Body of pancreas (tissue), 4 donors: Measurements from ENCODE around the gene MPND. TPM values are rescaled to one million over a fixed set of nuclear protein-coding genes. Genes with fewer than 3 reads are reported as not detected.

ENCODE experiments used
- ATAC-seq: fragments of 150-250 bp; one replicate; pipeline ENCODE4 v1.9.1; 2016
- DNase-seq, 4 donors: peaks; one replicate each; pipeline ENCODE4 v3.0.0-alpha.2; 2019
- H3K27ac ChIP-seq, 4 donors: fragments of 200-600 bp; sonication (generic); 1 replicate in 3 of 4; 2 replicates in 1 of 4; pipeline versions ENCODE4 v1.5.1 to v1.6.1; 2016 to 2019; ENCODE audit warnings: mild to moderate bottlenecking in 1 of 4, mixed read lengths in 1 of 4, moderate library complexity in 1 of 4
- H3K27me3 ChIP-seq, 2 donors: fragments of 200-600 bp; sonication (generic); one replicate each; pipeline ENCODE4 v1.6.0; 2016; ENCODE audit warnings: mild to moderate bottlenecking in 1 of 2
- H3K36me3 ChIP-seq, 2 donors: fragments of 200-600 bp; sonication (generic); replicated peaks in 1 of 2; 2 replicates each; pipeline ENCODE4 v1.5.1; 2016; ENCODE audit warnings: low read depth in 2 of 2; ENCODE audit not compliant: insufficient read depth in 1 of 2
- H3K4me1 ChIP-seq: fragments of 200-600 bp; sonication (generic); one replicate; pipeline ENCODE4 v1.6.0; 2016
- H3K4me3 ChIP-seq, 2 donors: fragments of 200-600 bp; sonication (generic); 1 replicate in 1 of 2; 2 replicates in 1 of 2; pipeline ENCODE4 v1.5.1; 2016 to 2019
- H3K9me3 ChIP-seq, 3 donors: fragments of 200-600 bp; sonication (generic); 1 replicate in 2 of 3; 2 replicates in 1 of 3; pipeline ENCODE4 v1.5.1; 2016
- POLR2A ChIP-seq, 3 donors: fragments of 450-650 bp; IDR thresholded peaks; one replicate each; pipeline ENCODE4 v1.6.1; 2016; ENCODE audit warnings: antibody characterized with exemption in 3 of 3, mild to moderate bottlenecking in 2 of 3
- WGBS, 2 donors: methylation state at CpG; one replicate each; pipeline ENCODE4 v1.1.5; 2017; 5-methylcytosine and 5-hydroxymethylcytosine counted together
- intact Hi-C: fragments of 100-400 bp; cut with DNase I; formaldehyde crosslinking; loops from one replicate; pipeline ENCODE4 v1.15.1; 2023
- total RNA-seq, 2 donors: library from RNA; depleted of rRNA; stranded (reverse); fragments of >200 nt; gene quantifications; one replicate each; pipeline ENCODE4 v1.1.0, GENCODE V29; 2016
- TF ChIP-seq, protein P1 (sequence below), 7 experiments: fragments of 450-650 bp in 4 of 7; fragments of 200-600 bp in 3 of 7; sonication (generic) in 3 of 7; IDR thresholded peaks; one replicate each; pipeline ENCODE4 v1.5.1; 2016 to 2019; ENCODE audit warnings: antibody characterized with exemption in 7 of 7

The MPND gene
- total RNA-seq, 2 donors from 2014 or later = 0.99 to 7.5 TPM

DNA sequence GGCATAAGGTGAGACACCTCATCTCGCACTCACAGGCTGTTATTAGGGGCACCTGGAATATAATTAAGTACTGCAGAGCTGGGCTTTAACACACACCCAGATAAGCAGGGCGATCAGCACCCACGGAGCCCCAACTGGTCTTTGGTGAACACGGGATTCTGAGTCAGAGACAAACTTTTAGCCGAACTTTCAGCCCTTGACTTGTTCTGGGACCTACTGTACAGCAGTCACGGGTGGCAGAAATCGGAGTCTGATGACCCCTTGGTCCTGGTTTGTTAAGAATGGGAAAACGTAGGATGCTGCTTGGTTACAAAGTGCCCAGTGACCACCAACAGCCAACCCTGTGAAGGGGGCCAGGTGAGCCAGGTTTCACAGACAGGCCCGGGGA lies 47.9 kb downstream of the MPND start:
- peaks cover 59% of the 10 kb centered on the region for H3K4me1 ChIP-seq
- peaks cover 0 to 4% of the 10 kb centered on the region in 2 donors for H3K36me3 ChIP-seq
- TF ChIP-seq POLR2A (IDR thresholded peaks at IDR 0.05) = no peak
- TF ChIP-seq, protein P1, sequence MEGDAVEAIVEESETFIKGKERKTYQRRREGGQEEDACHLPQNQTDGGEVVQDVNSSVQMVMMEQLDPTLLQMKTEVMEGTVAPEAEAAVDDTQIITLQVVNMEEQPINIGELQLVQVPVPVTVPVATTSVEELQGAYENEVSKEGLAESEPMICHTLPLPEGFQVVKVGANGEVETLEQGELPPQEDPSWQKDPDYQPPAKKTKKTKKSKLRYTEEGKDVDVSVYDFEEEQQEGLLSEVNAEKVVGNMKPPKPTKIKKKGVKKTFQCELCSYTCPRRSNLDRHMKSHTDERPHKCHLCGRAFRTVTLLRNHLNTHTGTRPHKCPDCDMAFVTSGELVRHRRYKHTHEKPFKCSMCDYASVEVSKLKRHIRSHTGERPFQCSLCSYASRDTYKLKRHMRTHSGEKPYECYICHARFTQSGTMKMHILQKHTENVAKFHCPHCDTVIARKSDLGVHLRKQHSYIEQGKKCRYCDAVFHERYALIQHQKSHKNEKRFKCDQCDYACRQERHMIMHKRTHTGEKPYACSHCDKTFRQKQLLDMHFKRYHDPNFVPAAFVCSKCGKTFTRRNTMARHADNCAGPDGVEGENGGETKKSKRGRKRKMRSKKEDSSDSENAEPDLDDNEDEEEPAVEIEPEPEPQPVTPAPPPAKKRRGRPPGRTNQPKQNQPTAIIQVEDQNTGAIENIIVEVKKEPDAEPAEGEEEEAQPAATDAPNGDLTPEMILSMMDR (IDR thresholded peaks at IDR 0.05) = no peak
- WGBS, 2 donors = 49 to 59% methylated on average over 5 to 9 of the region's 9 CpGs
- H3K27me3 ChIP-seq = no peaks in the 10 kb centered on the region
- intact Hi-C loops = no loop called here
- H3K9me3 ChIP-seq = no peaks in the 10 kb centered on the region
- DNase-seq (no peak), ATAC-seq (no peak)
- peak overlapping the region in 3 of 4 donors; percentile 13 to 61 (median 58) for H3K27ac ChIP-seq
- no peak overlapping the region for H3K4me3 ChIP-seq

DNA sequence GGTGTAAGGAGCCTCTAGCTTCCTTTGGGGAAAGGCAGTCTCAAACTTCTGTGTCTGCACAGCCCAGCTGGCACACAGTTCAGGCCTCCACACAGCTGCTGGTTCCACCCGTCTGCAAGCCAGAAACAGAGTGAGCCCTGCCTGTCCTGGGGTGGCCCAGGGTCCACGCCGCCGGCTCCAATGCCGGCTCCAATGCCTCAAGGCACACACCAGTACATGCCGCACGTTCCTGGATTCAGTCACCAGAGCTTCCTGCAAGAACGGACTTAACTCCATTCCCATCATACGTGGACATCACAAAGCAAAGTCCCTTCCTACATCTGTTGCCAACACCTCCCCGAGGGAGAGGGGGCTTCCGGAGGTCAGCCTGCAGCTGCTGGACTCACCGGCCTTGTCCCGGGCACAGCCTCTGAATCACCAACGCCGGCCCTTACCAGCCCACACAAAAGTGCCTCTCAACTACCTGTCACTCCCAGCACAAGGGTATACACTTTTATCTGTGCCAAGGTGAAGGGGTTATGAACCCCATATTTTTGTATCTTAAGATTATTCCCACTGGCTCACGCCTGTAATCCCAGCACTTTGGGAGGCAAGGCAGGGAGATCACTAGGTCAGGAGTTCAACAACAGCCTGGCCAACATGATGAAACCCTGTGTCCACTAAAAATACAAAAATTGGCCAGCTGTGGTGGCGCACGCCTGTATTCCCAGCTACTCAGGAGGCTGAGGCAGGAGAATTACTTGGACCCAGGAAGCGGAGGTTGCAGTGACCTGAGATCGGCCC lies 48.5 kb downstream of the MPND start:
- TF ChIP-seq, protein P1 (IDR thresholded peaks at IDR 0.05) = no peak
- no peak for TF ChIP-seq POLR2A (IDR thresholded peaks at IDR 0.05)
- DNase-seq (peak in 1 of 4 donors; percentile 44), ATAC-seq (peak; percentile 34)
- intact Hi-C loops = no loop called here
- WGBS, 2 donors = 51 to 57% methylated on average over 12 to 20 of the region's 20 CpGs
- no peak overlapping the region for H3K4me3 ChIP-seq
- H3K4me1 ChIP-seq = peaks cover 62% of the 10 kb centered on the region
- H3K27ac ChIP-seq = peak overlapping the region in 3 of 4 donors; percentile 13 to 61 (median 58)
- no peaks in the 10 kb centered on the region for H3K9me3 ChIP-seq
- H3K36me3 ChIP-seq = peaks cover 0 to 4% of the 10 kb centered on the region in 2 donors
- no peaks in the 10 kb centered on the region for H3K27me3 ChIP-seq

DNA sequence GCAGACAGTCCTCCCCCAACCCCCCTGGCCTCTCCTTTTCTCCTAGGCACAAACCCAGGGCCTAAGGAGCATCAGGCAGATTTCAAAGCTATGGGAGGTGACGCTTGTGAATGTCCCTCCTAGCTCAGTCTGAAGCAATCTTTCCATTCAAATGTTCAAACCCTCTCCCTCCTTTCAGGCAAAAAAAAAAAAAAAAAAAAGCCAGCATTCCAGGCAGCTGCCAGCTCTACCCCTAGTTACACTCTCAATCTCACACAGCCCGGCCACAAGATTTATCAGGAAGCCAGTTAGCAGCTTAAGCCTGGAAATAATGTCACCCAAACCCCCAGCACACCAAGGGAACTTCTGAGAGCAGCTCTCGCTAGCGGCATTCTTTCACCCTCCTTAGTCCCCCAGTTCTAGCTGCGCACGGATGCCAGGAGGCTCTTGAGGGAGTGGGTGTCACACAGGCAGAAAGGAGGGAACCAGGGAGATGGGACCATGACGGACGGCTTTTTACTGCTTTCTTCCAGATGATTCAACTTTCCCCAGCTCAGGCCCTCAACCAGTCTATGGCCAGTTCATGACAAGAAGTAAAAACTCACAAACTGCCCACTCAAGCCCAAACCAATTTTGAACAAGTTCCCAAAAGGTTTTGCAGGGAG lies 50.7 kb downstream of the MPND start:
- intact Hi-C loops = no loop called here
- Histone ChIP-seq H3K9me3 (no peaks in the 10 kb centered on the region), H3K4me3 (no peak overlapping the region), H3K4me1 (peaks cover 73% of the 10 kb centered on the region), H3K36me3 (peaks cover 0 to 4% of the 10 kb centered on the region in 2 donors), H3K27me3 (no peaks in the 10 kb centered on the region), H3K27ac (no peak overlapping the region)
- 74 to 75% methylated on average over 8 of the region's 8 CpGs for WGBS, 2 donors
- TF ChIP-seq, protein P1 (IDR thresholded peaks at IDR 0.05) = no peak
- TF ChIP-seq POLR2A (IDR thresholded peaks at IDR 0.05) = no peak
- DNase-seq (no peak), ATAC-seq (no peak)

DNA sequence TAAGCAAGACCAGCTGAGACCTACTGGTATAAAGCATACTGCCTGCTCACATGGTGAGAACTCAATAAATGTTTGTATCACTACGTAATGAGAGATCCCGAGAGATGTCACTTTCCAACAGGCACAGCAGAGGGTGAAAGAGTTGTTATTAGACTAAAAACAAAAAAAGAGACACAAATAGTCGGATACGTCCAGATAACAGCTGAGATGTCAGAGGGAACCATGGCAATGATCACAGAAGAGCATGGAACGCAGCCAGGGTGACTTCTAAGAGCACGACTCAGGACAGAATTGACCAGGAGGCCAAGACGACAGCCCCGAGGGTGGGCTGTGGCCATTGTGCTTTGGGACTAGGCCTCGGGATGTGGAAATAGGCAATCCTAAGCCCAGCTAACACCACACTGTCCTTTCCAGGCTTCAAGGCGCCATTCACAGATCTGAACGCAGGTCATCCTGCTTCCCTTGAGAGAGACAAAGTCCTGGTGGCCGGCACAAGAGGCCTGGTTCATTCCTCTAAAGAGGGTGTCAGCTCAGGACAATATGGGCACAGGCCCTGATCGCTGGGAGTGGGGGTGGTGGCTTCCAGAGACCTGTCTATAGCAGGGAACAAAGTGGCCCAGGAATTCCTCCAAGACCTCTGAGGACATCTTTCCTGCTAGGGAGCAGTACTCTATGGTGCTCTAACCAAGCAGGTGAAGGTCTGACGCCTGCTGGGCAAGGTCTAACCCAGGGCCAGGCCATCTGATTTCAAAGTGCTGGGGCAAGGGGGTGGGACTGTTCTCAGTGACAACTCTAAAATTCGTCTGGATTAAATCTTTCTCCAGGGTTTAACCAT lies 53.8 kb downstream of the MPND start:
- Histone ChIP-seq H3K36me3 (peaks cover 0 to 4% of the 10 kb centered on the region in 2 donors), H3K9me3 (no peaks in the 10 kb centered on the region), H3K4me3 (no peak overlapping the region), H3K27me3 (no peaks in the 10 kb centered on the region), H3K27ac (no peak overlapping the region), H3K4me1 (peaks cover 61% of the 10 kb centered on the region)
- no peak for TF ChIP-seq POLR2A (IDR thresholded peaks at IDR 0.05)
- TF ChIP-seq, protein P1 (IDR thresholded peaks at IDR 0.05) = no peak
- ATAC-seq (no peak), DNase-seq (no peak)
- WGBS, 2 donors = 71 to 72% methylated on average over 14 to 15 of the region's 15 CpGs
- intact Hi-C loops = no loop called here
